T-helper 17 cell (primary cell): ENCODE results near the gene DHFR2. TPM values are rescaled to one million over a fixed set of nuclear protein-coding genes. Genes with fewer than 3 reads are reported as not detected.
"Not testable (repeated sequence)": the region's sequence is repeated elsewhere in the genome, so short reads cannot be mapped to it uniquely, and the experiment has no call there.

Source experiments
- ATAC-seq: fragments of 150-1000 bp; cut with Tn5 transposase; 2 replicates; pipeline ENCODE4 v1.10.0; 2021; ENCODE audit warnings: mild to moderate bottlenecking, moderate library complexity
- DNase-seq, 3 donors: peaks; one replicate each; pipeline versions ENCODE4 v3.0.0 to v3.0.0-alpha.2; 2020 to 2021
- H3K9me3 ChIP-seq: one replicate; pipeline ENCODE4 v1.7.0; 2013; ENCODE audit warnings: low read length, mild to moderate bottlenecking; ENCODE audit not compliant: control insufficient read depth, poor library complexity, severe bottlenecking
- H3K27ac Mint-ChIP-seq: one replicate; pipeline ENCODE4 v1.8.0; 2022; ENCODE audit warnings: mild to moderate bottlenecking, moderate library complexity, mixed read lengths
- H3K27me3 Mint-ChIP-seq: one replicate; pipeline ENCODE4 v1.8.0; 2022; ENCODE audit warnings: mixed read lengths
- H3K36me3 Mint-ChIP-seq: one replicate; pipeline ENCODE4 v1.8.0; 2022; ENCODE audit warnings: low read depth, mixed read lengths
- H3K4me1 Mint-ChIP-seq: one replicate; pipeline ENCODE4 v1.8.0; 2022; ENCODE audit warnings: mild to moderate bottlenecking, mixed read lengths
- H3K4me3 Mint-ChIP-seq: one replicate; pipeline ENCODE4 v1.8.0; 2022; ENCODE audit warnings: mild to moderate bottlenecking, moderate library complexity, mixed read lengths
- total RNA-seq, 4 donors: library from RNA in 2 of 4; stranded (reverse) in 2 of 4; gene quantifications; one replicate each; pipeline ENCODE4 v1.2.3 and lab custom pipeline; 2022 to 2026

The DHFR2 gene
- 1 to 10 TPM; 2.4 to 2.6 TPM for total RNA-seq
- 6.7 to 20.5 reads per million in 2 donors for total RNA-seq (lab: John Stamatoyannopoulos, UW)

DNA sequence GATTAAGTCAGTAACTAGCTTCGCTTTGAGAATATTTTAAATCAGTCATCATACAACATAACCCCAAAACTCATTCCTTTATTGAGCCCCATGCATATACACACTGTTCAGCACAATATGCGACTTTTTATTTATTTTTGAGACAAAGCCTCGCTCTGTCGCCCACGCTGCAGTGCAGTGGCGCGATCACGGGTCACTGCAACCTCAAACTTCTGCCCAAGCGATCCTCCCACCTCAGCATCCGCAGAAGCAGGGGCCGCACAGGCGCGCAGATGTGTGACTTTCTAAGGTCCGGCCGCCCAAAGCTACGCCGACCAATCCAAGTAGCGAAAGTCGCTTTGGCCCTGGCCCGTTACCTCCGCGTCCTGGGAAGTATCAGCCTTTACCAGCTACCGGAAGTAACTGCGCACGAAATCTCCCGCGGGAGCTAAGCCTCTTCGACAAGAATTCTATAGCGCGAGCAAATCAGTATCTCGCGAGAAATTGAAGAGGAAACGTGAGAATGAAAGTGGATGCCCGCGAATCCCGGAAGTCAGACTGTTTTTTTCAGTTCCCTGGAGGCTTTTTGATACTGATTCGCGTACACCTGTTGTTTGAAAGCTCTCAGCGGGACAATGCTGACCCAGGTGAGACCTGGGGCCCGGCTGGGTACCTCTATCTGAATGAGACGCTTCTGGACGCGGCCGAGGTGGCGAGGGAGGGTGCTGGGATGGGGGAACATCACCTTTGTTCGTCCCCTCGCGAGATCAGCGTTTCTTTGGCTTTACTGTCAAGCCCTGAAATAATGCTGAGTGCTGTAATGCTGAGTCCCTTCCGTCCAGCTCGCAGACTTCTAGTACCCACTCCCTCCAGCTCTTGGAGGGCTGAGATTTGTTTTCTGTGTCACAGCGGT, at the start of gene DHFR2, which contains the start of gene NSUN3:
DHFR2 (minus strand) TSS at position 404 of the 892 bp plus-strand sequence. CDS start 1,405 bp downstream, outside the sequence.
NSUN3 (plus strand) TSS at position 549 of the 892 bp plus-strand sequence; CDS start at position 615, 66 bp downstream.
- no peaks in the 10 kb centered on the region for H3K27me3 Mint-ChIP-seq
- peak; percentile 87 for ATAC-seq
- H3K27ac Mint-ChIP-seq = peak within 1 kb of the TSS; percentile 100
- peak; percentile 59 to 73 (median 62) for DNase-seq
- H3K9me3 ChIP-seq = no peaks in the 10 kb centered on the region
- H3K4me3 Mint-ChIP-seq = peak within 1 kb of the TSS; percentile 97
- H3K4me1 Mint-ChIP-seq = peaks cover 27% of the 10 kb centered on the region
- peaks cover 6% of the 10 kb centered on the region for H3K36me3 Mint-ChIP-seq

- Mint-ChIP-seq H3K4me3 (no peak overlapping the region), H3K4me1 (peaks cover 8% of the 10 kb centered on the region), H3K36me3 (peaks cover 3% of the 10 kb centered on the region), H3K27me3 (no peaks in the 10 kb centered on the region), H3K27ac (no peak overlapping the region)
- ATAC-seq (no peak), DNase-seq (no peak)
- H3K9me3 ChIP-seq = no peaks in the 10 kb centered on the region
Measured at GRCh38 chr3:94110854-94111253, 48.1 kb upstream of the DHFR2 start.

DNA sequence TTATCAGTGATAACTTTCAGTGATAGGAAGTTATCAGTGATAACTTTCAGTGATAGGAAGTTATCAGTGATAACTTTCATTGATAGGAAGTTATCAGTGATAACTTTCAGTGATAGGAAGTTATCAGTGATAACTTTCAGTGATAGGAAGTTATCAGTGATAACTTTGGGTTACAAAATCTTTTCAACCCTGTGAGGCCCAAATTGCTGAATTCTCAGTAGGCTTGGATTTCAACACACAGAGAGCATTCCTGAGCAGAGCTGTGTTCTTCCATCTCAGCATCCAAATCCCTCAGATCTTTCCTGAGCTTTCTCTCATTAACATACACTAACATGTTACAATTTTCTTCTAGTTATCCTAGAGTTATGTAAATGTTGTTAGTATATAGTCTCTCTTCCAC, 47.5 kb upstream of the DHFR2 start:
- not testable (repeated sequence) for H3K9me3 ChIP-seq, H3K27ac Mint-ChIP-seq

GRCh38 chr3:94106268-94106667, 43.6 kb upstream of the DHFR2 start:
- H3K36me3 Mint-ChIP-seq = peaks cover 3% of the 10 kb centered on the region

More for the DNA sequence above, 47.5 kb upstream of the DHFR2 start:
- not testable (repeated sequence) for H3K36me3 Mint-ChIP-seq, H3K27me3 Mint-ChIP-seq, ATAC-seq, H3K4me1 Mint-ChIP-seq, H3K4me3 Mint-ChIP-seq, DNase-seq

DNA sequence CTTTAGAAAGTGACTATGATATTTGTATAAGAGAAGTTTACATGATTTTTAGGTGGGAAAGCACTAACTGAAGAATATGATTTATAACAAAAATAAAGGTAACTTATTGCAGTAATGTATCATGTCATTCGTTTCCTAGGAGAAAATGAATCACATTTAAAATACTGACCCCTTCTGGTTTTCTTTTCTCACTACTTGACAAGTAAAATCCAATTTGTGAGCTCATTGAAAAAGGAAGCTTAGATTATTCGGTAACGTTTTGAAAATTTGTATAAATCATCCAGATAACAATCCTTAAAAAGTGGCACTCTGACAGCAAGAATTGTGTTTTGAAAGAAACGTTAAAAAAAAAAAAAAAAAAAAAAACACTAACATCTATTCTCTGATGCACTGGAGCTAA, 39.1 kb upstream of the DHFR2 start:
- H3K9me3 ChIP-seq = no peaks in the 10 kb centered on the region
- peaks cover 18% of the 10 kb centered on the region for H3K36me3 Mint-ChIP-seq
- ATAC-seq (no peak), DNase-seq (no peak)
- H3K27me3 Mint-ChIP-seq = no peaks in the 10 kb centered on the region
- no peak overlapping the region for H3K4me3 Mint-ChIP-seq
- H3K4me1 Mint-ChIP-seq = peaks cover 11% of the 10 kb centered on the region
- no peak overlapping the region for H3K27ac Mint-ChIP-seq

More at GRCh38 chr3:94106268-94106667, 43.6 kb upstream of the DHFR2 start:
- Mint-ChIP-seq H3K27me3 (no peaks in the 10 kb centered on the region), H3K4me1 (peaks cover 2% of the 10 kb centered on the region), H3K27ac (no peak overlapping the region), H3K4me3 (no peak overlapping the region)
- DNase-seq (no peak), ATAC-seq (no peak)
- no peaks in the 10 kb centered on the region for H3K9me3 ChIP-seq

DNA sequence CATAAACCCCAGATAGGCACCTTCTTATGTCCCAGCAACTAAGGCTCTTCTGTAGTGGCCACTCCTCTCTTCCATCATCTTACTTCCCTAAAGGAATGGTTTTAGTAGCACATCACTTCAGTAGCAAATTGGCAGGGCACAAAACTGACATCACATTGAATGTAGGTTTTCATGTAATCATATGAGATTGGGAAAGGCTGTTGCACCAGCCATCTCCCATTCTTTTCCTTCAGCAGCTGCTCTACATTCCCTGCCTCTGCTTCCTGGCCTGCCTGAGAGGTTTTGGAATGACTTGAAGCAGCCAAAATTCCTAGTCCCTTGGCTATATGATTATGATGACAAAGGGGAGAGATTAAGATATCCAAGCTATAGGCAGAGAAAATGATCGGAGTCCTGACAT, 36.6 kb upstream of the DHFR2 start:
- Mint-ChIP-seq H3K36me3 (peaks cover 15% of the 10 kb centered on the region), H3K27ac (peak overlapping the region; percentile 82), H3K4me1 (peaks cover 9% of the 10 kb centered on the region), H3K27me3 (no peaks in the 10 kb centered on the region), H3K4me3 (no peak overlapping the region)
- H3K9me3 ChIP-seq = no peaks in the 10 kb centered on the region
- DNase-seq (no peak), ATAC-seq (no peak)

GRCh38 chr3:94098452-94098851, 35.7 kb upstream of the DHFR2 start:
- Mint-ChIP-seq H3K36me3 (peaks cover 15% of the 10 kb centered on the region), H3K4me3 (no peak overlapping the region), H3K4me1 (peaks cover 10% of the 10 kb centered on the region), H3K27ac (peak overlapping the region; percentile 82), H3K27me3 (no peaks in the 10 kb centered on the region)
- no peak for ATAC-seq
- no peak for DNase-seq
- H3K9me3 ChIP-seq = no peaks in the 10 kb centered on the region

DNA sequence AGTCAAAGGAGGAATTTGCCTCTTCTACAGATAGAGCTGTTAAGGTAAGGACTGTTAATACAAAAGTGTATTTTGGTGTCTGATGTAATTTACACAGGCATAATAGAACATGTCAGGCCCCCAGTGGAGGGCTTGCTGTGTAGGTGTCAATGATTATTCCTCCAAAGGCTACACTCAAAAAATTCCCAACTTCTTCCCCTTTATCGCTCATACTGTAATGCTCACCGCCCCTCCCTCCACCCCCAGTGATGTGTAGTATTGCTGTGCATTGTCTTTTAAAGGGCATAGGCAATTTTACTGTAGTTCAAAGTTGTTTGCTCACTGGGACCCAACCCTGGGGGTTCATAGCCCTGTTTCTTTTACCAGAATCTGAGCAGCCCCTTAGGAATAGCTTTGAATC, 32.4 kb upstream of the DHFR2 start:
- peaks cover 17% of the 10 kb centered on the region for H3K4me1 Mint-ChIP-seq
- no peaks in the 10 kb centered on the region for H3K27me3 Mint-ChIP-seq
- no peaks in the 10 kb centered on the region for H3K9me3 ChIP-seq
- H3K36me3 Mint-ChIP-seq = peaks cover 18% of the 10 kb centered on the region
- H3K27ac Mint-ChIP-seq = no peak overlapping the region
- no peak for ATAC-seq
- no peak overlapping the region for H3K4me3 Mint-ChIP-seq
- no peak for DNase-seq

DNA sequence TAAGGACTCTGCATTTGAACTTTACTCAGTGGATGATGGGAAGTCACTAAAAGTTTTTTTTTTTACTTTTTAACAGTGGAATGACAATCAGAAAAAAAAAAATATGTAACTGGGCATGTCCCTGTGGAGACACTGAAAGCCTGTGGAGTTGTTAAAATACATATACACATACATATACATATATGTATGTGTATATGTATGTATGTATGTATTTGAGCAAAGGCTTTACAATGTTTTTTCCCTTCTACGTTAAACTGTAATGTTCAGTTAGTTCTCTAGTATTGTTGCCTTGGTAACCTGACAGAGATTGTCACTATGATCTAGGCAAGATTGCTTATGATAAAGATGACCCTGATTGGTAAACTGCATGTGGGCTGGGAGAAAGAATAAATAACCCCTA, 30.4 kb upstream of the DHFR2 start:
- no peaks in the 10 kb centered on the region for H3K27me3 Mint-ChIP-seq
- no peaks in the 10 kb centered on the region for H3K9me3 ChIP-seq
- ATAC-seq (no peak), DNase-seq (no peak)
- H3K27ac Mint-ChIP-seq = no peak overlapping the region
- H3K36me3 Mint-ChIP-seq = peaks cover 13% of the 10 kb centered on the region
- peaks cover 10% of the 10 kb centered on the region for H3K4me1 Mint-ChIP-seq
- no peak overlapping the region for H3K4me3 Mint-ChIP-seq

DNA sequence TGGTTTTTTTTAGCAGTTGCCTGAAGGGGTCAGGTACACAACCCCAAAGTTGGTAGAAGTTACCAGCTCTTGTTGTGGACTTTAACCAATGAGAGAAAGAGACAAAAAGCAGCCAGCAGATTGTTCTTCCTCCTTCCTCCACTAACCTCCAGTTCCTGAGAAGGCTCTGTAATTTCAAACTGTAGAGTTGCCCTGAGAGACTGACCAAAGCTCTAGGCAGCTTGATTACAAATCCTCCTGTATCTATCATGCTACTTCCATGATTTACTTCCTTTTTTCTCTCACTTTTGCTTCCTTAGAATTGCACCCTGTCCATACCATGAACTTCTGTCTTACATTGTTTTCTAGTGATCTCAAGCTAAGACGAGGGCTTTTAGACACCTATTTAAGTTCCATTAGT, 29.4 kb upstream of the DHFR2 start:
- Mint-ChIP-seq H3K36me3 (peaks cover 12% of the 10 kb centered on the region), H3K4me3 (no peak overlapping the region), H3K27me3 (no peaks in the 10 kb centered on the region), H3K4me1 (peaks cover 15% of the 10 kb centered on the region), H3K27ac (no peak overlapping the region)
- DNase-seq (no peak), ATAC-seq (no peak)
- no peaks in the 10 kb centered on the region for H3K9me3 ChIP-seq

DNA sequence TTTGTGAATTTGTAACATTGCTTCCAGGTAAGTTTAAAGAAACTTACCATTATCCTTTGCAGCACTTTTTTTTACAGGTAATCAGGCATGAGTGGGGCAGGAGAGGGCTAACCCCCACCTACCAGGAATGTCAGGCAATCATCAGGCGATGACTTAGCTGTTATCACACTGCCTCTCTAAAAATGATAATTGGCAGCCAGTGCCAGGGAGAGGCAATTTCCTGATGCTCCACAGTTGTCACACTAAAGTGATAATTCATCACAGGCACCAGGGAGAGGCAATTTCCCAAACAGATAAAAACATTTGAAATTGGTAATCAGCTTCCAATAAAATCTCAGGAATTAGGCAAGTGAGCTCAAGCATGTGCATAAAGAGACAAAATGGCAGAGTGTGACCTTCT, 26.4 kb upstream of the DHFR2 start:
- Mint-ChIP-seq H3K27me3 (no peaks in the 10 kb centered on the region), H3K4me3 (no peak overlapping the region), H3K4me1 (peaks cover 16% of the 10 kb centered on the region), H3K27ac (no peak overlapping the region), H3K36me3 (peaks cover 12% of the 10 kb centered on the region)
- ATAC-seq = no peak
- H3K9me3 ChIP-seq = no peaks in the 10 kb centered on the region
- DNase-seq = no peak

DNA sequence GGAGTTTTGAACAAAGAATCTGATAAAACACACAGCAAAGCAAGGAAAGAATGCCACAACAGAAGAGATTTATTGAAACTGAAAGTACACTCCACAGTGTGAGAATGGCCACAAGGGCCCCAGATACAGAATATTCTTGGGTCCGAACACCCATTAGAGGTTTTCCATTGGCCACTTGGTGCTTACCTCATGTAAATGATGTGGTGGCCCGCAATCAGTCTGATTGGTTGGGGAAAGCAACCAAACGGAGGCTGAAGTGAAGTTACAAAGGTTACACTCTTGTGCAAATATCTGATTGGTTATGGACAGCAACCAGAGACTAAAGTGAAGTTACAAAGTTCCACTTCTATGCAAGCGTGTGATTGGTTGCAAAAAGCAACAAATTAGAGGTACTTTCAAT, 20.5 kb upstream of the DHFR2 start:
- no peaks in the 10 kb centered on the region for H3K9me3 ChIP-seq
- Mint-ChIP-seq H3K4me1 (peaks cover 32% of the 10 kb centered on the region), H3K4me3 (no peak overlapping the region), H3K36me3 (peaks cover 8% of the 10 kb centered on the region), H3K27ac (no peak overlapping the region), H3K27me3 (no peaks in the 10 kb centered on the region)
- ATAC-seq (no peak), DNase-seq (no peak)

- ATAC-seq = no peak
- no peak overlapping the region for H3K4me3 Mint-ChIP-seq
Measured at GRCh38 chr3:94082391-94082937, 19.7 kb upstream of the DHFR2 start.

More at GRCh38 chr3:94082391-94082937, 19.7 kb upstream of the DHFR2 start:
- peaks cover 2% of the 10 kb centered on the region for H3K36me3 Mint-ChIP-seq
- DNase-seq = no peak
- H3K27me3 Mint-ChIP-seq = no peaks in the 10 kb centered on the region
- no peak overlapping the region for H3K27ac Mint-ChIP-seq
- H3K9me3 ChIP-seq = no peaks in the 10 kb centered on the region
- peaks cover 35% of the 10 kb centered on the region for H3K4me1 Mint-ChIP-seq
